HG03025 (cell line): ENCODE results near the gene CA11.
A peak's percentile ranks its signal among the peaks of the same experiment; 100 is the strongest.
"Not testable (repeated sequence)": the region's sequence is repeated elsewhere in the genome, so short reads cannot be mapped to it uniquely, and the experiment has no call there.

ENCODE experiments used
- ATAC-seq: cut with Tn5 transposase; IDR thresholded peaks from one replicate; pipeline ENCODE4 v1.9.1; 2021; ENCODE audit warnings: mild to moderate bottlenecking, moderate library complexity; ENCODE audit not compliant: unreplicated experiment, low FRiP score

CA11 gene

GRCh38 chr19:48644839-48645619 is 958 bp downstream of the CA11 start:
- no peak for ATAC-seq

- ATAC-seq, result no peak
Measured at GRCh38 chr19:48644355-48644754, 1.6 kb downstream of the CA11 start.

- ATAC-seq, result no peak
Measured at GRCh38 chr19:48642862-48643261, 3.1 kb downstream of the CA11 start.

- no peak for ATAC-seq
Measured at GRCh38 chr19:48641850-48642249, 4.1 kb downstream of the CA11 start.

- ATAC-seq, result no peak
Measured at GRCh38 chr19:48639483-48640375, 6.3 kb downstream of the CA11 start.

GRCh38 chr19:48638831-48639381 is 7.1 kb downstream of the CA11 start:
- ATAC-seq, result no peak

GRCh38 chr19:48637948-48638830 is 7.8 kb downstream of the CA11 start:
- peak; percentile 7 for ATAC-seq

- ATAC-seq, result peak; percentile 60
Measured at GRCh38 chr19:48637449-48637947, 8.5 kb downstream of the CA11 start.

GRCh38 chr19:48636859-48637448 is 9.0 kb downstream of the CA11 start, which contains the start of gene DBP:
Gene DBP, minus strand, starts transcription at chr19:48637379. Its CDS starts 385 bp downstream, at chr19:48636994.
- ATAC-seq, result no peak

GRCh38 chr19:48635966-48636858 is 9.8 kb downstream of the CA11 start:
- ATAC-seq, result no peak

GRCh38 chr19:48635263-48635965 is 10.6 kb downstream of the CA11 start:
- no peak for ATAC-seq

GRCh38 chr19:48634424-48635262 is 11.3 kb downstream of the CA11 start:
- ATAC-seq, result peak; percentile 24

GRCh38 chr19:48634036-48634342 is 12.0 kb downstream of the CA11 start:
- ATAC-seq, result no peak

- no peak for ATAC-seq
Measured at GRCh38 chr19:48633148-48634035, 12.6 kb downstream of the CA11 start.

- ATAC-seq, result no peak
Measured at GRCh38 chr19:48632692-48633147, 13.3 kb downstream of the CA11 start.

GRCh38 chr19:48632286-48632685 is 13.7 kb downstream of the CA11 start:
- ATAC-seq, result not testable (repeated sequence)
